Stimulated activated naive CD8-positive, alpha-beta T cell treated with anti-CD3 and anti-CD28 coated beads, Interleukin-15, amount 100 ng/mL, for 72 hours (primary cell): Measurements from ENCODE around the gene WNT3.
A peak's percentile ranks its signal among the peaks of the same experiment; 100 is the strongest.
"Not testable (repeated sequence)": the region's sequence is repeated elsewhere in the genome, so short reads cannot be mapped to it uniquely, and the experiment has no call there.

Source experiments
- ATAC-seq: fragments of 150-1000 bp; cut with Tn5 transposase; 2 replicates; pipeline ENCODE4 v1.10.0; 2021; ENCODE audit warnings: mild to moderate bottlenecking, moderate library complexity
- DNase-seq, 2 donors: peaks; one replicate each; pipeline ENCODE4 v3.0.0; 2021 to 2022
- H3K27ac Mint-ChIP-seq, 2 donors: one replicate each; pipeline ENCODE4 v1.8.0; 2022; ENCODE audit warnings: mild to moderate bottlenecking in 2 of 2, mixed read lengths in 2 of 2, moderate library complexity in 2 of 2
- H3K27me3 Mint-ChIP-seq: one replicate; pipeline ENCODE4 v1.8.0; 2022; ENCODE audit warnings: mixed read lengths
- H3K4me1 Mint-ChIP-seq: one replicate; pipeline ENCODE4 v1.8.0; 2022; ENCODE audit warnings: mild to moderate bottlenecking, mixed read lengths
- H3K4me3 Mint-ChIP-seq, 2 donors: one replicate each; pipeline ENCODE4 v1.8.0; 2022; ENCODE audit warnings: mild to moderate bottlenecking in 2 of 2, mixed read lengths in 2 of 2, moderate library complexity in 1 of 2
- H3K9me3 Mint-ChIP-seq, 2 donors: one replicate each; pipeline ENCODE4 v1.8.0; 2022; ENCODE audit warnings: mixed read lengths in 2 of 2

The WNT3 gene

DNA sequence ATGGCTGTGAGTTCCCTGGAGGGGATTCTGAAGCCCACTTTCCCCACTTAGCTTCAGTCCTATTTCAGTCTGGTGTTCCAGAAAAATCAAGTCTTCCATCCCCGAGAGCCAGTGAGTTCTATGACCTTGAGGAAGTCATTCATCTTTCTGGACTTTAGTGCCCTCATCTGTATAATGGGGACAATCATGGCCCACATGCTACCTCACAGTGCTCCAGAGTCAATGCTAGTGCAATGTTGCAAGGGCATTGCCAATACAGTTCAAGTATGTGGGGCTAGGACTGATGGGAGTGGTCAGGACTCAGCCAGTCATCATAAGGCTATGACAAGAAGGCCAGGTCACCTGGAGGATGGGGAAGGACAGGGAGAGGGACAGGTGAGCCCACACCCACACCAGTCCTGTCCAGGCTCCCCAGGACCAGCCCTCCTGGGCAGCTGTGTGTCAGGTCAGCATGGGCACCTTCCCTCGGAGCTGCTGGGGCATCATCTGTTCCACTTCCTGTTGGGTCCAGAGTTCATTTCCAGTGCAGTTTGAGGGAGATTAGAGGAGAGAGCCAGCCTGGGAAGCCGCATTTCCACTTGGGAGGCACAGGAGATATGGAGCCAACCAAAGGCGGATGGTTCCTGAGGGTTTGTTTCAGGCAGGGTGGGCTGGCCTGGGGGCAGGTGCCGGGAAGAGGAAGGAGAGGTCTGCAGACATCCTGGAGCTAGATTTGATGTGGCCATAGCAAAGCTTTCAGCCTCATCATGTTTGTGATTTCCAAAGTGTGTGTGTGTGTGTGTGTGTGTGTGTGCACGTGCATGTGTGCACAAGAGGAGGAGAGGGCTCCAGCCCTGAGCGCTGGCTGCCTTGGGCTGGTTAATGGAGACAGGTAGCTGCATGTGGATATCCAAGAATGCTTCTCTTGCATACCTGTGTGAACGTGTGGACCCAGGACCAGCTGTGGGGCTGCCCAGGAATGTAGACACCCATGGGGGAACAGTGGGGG is 29.0 kb upstream of the WNT3 start:
- DNase-seq = no peak
- Mint-ChIP-seq H3K27me3 (peaks cover 79% of the 10 kb centered on the region), H3K27ac (no peak overlapping the region), H3K4me3 (no peak overlapping the region), H3K4me1 (peaks cover 8% of the 10 kb centered on the region), H3K9me3 (peaks cover 11 to 13% of the 10 kb centered on the region in 2 donors)
- ATAC-seq = no peak

DNA sequence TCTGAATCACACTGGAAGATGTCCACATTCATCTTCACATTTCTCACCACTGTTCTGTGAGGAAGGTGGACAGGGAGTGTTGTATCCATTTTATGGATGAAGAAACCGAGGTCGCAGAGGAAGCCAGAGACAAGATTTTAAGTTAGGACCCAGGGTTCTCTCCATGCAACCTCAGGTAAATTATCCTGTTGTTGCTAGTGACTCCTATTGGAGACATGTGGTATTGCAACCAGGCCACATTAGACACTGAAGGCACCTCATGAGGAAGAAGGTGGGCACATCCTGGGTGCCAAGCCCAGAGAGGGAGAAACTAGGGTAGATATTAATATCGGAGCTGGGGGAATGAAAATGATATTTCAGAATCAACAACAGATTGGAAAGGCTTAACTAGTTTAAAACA is 24.3 kb upstream of the WNT3 start:
- peaks cover 12 to 16% of the 10 kb centered on the region in 2 donors for H3K9me3 Mint-ChIP-seq
- no peak overlapping the region for H3K4me3 Mint-ChIP-seq
- H3K4me1 Mint-ChIP-seq = peaks cover 7% of the 10 kb centered on the region
- DNase-seq (peak in 1 of 2 donors; percentile 18), ATAC-seq (no peak)
- H3K27me3 Mint-ChIP-seq = peaks cover 61% of the 10 kb centered on the region
- no peak overlapping the region for H3K27ac Mint-ChIP-seq

DNA sequence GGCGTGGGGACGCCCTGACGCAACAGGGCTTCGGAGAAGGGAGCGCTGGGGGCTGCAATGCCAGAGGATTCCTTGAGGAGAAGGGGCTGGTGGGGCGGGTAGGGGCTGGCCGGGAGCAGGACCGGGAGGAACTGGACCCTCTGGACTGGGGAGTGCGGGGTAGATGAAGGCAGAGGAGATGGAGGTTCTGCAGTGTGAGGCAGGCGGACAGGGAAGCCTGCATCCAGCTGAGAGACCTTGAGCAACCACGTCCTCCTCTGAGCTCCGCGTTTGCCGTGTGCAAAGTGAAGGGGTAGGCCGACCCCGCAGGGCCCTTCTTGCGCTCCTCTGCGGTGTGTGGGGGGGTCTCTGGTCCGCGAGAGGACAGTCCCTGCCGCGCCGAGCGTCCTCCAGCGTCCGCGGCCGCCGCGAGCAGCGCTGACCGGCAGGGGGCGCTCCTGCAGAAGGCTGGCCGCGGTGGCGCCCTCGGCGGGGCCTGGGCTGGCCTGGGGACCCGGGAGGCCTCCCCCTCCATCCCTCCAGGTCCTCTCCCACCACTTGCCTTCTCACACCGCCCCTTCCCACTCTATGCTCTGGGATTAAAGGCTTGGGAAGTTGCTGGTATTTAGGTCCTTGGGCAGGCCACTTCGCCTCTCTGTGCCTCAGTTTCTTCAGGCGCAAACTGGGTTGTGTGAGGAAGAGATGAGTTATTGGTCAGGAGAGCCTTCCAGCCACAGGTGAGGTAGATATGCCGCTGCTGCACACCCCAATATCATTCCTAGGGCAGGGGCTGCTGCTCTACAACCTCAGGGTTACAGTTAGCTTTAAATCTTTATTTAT is 23.3 kb upstream of the WNT3 start:
- H3K27me3 Mint-ChIP-seq = peaks cover 60% of the 10 kb centered on the region
- H3K9me3 Mint-ChIP-seq = peaks cover 12 to 16% of the 10 kb centered on the region in 2 donors
- ATAC-seq = peak; percentile 57

DNA sequence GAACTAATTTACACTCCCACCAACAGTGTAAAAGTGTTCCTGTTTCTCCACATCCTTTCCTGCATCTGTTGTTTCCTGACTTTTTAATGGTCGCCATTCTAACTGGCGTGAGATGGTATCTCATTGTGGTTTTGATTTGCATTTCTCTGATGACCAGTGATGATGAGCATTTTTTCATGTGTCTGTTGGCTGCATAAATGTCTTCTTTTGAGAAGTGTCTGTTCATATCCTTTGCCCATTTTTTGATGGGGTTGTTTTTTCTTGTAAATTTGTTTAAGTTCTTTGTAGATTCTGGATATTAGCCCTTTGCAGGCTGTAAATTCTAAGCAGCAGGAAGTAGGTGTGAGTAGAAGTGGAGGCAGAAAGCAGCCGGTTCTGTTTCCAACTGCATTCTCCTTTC is 22.1 kb upstream of the WNT3 start:
- not testable (repeated sequence) for H3K4me3 Mint-ChIP-seq, DNase-seq, H3K27ac Mint-ChIP-seq, ATAC-seq
- Mint-ChIP-seq H3K27me3 (peaks cover 59% of the 10 kb centered on the region), H3K9me3 (peaks cover 12 to 16% of the 10 kb centered on the region in 2 donors), H3K4me1 (peaks cover 14% of the 10 kb centered on the region)

More for the DNA sequence above, 23.3 kb upstream of the WNT3 start:
- Mint-ChIP-seq H3K4me3 (no peak overlapping the region), H3K27ac (no peak overlapping the region), H3K4me1 (peaks cover 7% of the 10 kb centered on the region)
- DNase-seq = peak in 1 of 2 donors; percentile 33

DNA sequence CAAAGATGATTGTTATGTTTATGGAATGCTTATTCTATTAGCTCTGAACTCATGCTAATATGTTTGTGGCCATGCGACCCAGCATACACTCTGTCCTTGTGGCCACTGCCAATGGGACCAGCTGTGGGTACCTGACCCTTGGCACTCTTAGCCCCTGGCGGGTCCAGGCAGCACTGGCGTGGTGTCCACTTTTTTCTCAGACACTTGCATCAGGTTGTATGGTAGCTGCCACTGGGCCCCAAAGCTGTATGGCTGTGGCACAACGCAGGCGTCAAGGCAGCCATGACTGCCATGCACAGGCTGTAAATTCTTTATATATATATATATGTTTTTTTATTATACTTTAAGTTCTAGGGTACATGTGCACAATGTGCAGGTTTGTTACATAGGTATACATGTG is 20.7 kb upstream of the WNT3 start:
- ATAC-seq (no peak), DNase-seq (no peak)
- Mint-ChIP-seq H3K4me1 (peaks cover 15% of the 10 kb centered on the region), H3K4me3 (no peak overlapping the region), H3K27me3 (peaks cover 60% of the 10 kb centered on the region), H3K27ac (no peak overlapping the region), H3K9me3 (peaks cover 12 to 16% of the 10 kb centered on the region in 2 donors)

DNA sequence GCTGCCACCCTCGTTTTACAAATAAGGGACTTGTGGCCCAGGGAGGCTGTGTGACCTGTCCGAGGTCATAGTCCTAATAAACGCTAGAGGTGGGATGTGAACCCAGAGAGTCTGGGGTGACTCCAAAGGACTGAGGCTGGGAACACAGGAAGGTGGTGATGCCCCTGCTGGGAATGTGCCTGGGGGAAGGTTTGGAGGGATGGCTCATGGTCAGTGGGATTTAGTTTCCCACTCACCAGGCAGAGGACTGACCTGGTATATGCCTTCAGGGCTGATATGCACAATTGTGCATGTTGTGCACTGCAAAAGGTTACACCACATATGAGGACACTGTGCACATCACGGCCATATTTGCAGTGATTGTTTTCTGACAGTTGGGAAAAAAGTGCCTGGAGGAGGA is 19.0 kb upstream of the WNT3 start:
- DNase-seq (no peak), ATAC-seq (no peak)
- H3K4me3 Mint-ChIP-seq = no peak overlapping the region
- peaks cover 47% of the 10 kb centered on the region for H3K27me3 Mint-ChIP-seq
- H3K27ac Mint-ChIP-seq = no peak overlapping the region
- peaks cover 1 to 3% of the 10 kb centered on the region in 2 donors for H3K9me3 Mint-ChIP-seq
- H3K4me1 Mint-ChIP-seq = peaks cover 15% of the 10 kb centered on the region

DNA sequence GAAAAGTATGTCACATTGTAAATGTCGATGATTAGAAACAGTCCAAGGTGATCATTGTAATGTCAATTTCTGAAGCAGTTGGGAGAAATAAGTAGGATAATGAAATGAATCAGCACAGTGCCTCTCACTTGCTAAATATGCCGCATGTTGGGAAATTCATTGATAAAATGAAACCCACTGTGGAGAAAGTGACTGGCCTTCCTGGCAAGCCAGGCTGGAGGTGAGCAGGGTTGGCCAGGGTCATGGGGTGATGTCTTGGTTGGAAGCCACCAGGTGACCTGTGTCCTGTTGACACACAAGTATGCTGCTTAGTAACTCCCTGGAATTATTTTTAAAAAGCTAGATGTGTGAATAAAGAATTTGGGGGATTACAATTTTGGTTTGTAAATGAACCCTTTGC is 18.0 kb upstream of the WNT3 start:
- no peak for DNase-seq
- H3K27me3 Mint-ChIP-seq = peaks cover 41% of the 10 kb centered on the region
- H3K4me3 Mint-ChIP-seq = no peak overlapping the region
- no peak for ATAC-seq
- H3K9me3 Mint-ChIP-seq = no peaks in the 10 kb centered on the region
- no peak overlapping the region for H3K27ac Mint-ChIP-seq
- peaks cover 14% of the 10 kb centered on the region for H3K4me1 Mint-ChIP-seq

DNA sequence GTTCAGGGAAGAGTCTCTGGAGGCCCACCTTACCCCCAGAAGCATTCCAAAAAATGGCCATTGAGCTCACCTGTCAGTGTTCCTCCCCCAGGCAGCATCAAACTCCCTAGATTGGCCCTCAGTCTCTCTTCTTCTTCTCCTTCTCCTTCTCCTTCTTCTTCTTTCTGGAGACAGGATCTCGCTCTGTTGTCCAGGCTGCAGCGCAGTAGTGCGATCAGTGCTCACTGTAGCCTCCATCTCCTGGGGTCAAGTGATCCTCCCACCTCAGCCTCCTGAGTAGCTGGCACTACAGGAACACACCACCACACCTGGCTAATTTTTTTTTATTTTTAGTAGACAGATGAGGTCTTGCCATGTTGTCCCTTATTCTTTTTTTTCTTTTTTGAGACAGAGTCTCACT is 16.4 kb upstream of the WNT3 start:
- H3K4me3 Mint-ChIP-seq = no peak overlapping the region
- peaks cover 8% of the 10 kb centered on the region for H3K4me1 Mint-ChIP-seq
- peak overlapping the region; percentile 47 to 87 for H3K27ac Mint-ChIP-seq
- H3K9me3 Mint-ChIP-seq = no peaks in the 10 kb centered on the region
- DNase-seq = no peak
- peaks cover 39% of the 10 kb centered on the region for H3K27me3 Mint-ChIP-seq
- ATAC-seq = no peak

DNA sequence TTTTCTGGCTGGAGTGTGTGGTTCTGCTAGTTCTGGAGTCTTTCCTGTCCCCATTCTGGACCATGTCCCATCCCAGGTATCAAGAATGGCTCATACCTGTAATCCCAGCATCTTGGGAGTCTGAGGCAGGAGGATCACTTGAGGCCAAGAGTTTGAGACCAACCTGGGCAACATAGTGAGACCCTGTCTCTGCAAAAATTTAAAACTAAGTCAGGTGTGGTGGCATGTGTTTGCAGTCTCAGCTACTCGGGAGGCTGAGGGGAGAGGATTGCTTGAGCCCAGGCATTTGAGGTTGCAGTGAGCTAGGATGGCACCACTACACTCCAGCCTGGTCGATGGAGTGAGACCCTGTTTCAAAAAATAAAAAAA is 15.3 kb upstream of the WNT3 start:
- no peak overlapping the region for H3K4me3 Mint-ChIP-seq
- H3K9me3 Mint-ChIP-seq = no peaks in the 10 kb centered on the region
- peak overlapping the region in 1 of 2 donors; percentile 77 for H3K27ac Mint-ChIP-seq
- DNase-seq (no peak), ATAC-seq (no peak)
- H3K4me1 Mint-ChIP-seq = peaks cover 8% of the 10 kb centered on the region
- H3K27me3 Mint-ChIP-seq = peaks cover 36% of the 10 kb centered on the region

DNA sequence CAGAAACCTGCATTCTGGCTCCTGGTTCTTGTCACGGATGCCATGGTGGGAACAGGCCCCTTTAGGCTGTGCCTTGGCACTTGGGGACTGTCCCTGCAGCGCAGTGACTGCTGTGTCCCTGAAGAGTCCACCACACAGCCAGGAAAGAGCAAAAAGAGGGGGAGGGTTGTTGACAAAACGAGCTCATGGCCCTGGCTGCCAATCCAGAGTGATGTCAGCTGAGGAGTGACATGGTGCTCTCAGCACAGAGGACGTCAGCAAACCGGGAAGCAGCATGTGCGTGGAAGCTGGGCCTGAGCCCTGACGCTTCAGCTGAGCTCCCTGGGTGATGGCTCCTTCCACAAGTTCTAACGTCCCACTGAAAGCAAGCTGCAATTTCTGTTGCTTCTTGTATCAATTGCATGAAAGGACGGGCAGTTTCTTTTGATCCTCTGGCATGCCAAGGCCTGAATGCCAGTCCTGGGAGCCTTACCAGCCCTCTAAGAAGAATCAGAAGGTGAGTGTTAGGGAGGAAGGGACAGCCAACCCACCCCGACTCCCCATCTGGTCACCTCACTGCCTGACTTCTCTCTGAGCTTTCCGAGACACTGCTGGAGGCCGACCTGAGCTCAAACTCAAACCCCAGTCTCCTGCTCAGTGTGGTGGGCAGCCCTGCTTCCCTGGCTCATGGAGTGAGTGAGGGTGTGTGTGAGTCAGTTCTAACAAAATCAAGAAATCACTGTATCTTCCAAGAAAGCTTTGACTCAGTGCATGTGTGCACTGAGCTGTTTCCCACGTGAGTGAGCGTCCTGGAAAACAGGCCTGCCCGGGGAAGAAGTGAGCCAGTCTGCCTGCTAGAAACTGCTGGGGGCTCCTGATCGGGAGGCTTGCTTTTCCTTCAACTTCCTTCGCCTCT is 14.7 kb upstream of the WNT3 start:
- ATAC-seq (no peak), DNase-seq (no peak)
- Mint-ChIP-seq H3K4me1 (peaks cover 8% of the 10 kb centered on the region), H3K9me3 (no peaks in the 10 kb centered on the region), H3K4me3 (no peak overlapping the region), H3K27me3 (peaks cover 40% of the 10 kb centered on the region), H3K27ac (peak overlapping the region in 1 of 2 donors; percentile 77)

DNA sequence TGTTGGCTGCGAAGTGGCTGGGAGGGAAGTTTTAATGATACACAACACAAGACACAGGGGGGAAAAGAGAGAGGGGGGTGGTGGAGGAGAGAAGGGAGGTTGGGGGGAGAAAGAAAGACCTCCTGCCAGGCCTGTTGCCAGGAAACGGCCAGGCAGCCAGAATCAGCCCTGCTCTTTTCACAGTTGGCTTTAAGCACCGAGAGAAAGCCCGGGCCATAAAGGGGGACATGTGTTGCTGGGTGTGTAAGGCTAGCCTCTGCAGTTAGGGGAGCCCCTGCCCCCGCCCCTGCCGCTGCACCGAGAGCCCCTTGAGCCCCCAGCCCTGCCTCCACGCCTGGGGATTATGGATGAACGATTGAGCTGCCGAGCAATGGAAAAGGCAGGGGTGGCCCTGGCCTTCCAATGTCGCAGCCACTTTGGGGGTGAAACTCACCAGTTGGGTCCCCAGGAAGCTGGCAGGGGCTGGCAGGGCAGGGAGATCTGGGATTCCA is 13.9 kb upstream of the WNT3 start:
- Mint-ChIP-seq H3K4me3 (no peak overlapping the region), H3K9me3 (no peaks in the 10 kb centered on the region), H3K4me1 (peaks cover 8% of the 10 kb centered on the region), H3K27ac (peak overlapping the region in 1 of 2 donors; percentile 31), H3K27me3 (peaks cover 41% of the 10 kb centered on the region)
- DNase-seq (no peak), ATAC-seq (no peak)

DNA sequence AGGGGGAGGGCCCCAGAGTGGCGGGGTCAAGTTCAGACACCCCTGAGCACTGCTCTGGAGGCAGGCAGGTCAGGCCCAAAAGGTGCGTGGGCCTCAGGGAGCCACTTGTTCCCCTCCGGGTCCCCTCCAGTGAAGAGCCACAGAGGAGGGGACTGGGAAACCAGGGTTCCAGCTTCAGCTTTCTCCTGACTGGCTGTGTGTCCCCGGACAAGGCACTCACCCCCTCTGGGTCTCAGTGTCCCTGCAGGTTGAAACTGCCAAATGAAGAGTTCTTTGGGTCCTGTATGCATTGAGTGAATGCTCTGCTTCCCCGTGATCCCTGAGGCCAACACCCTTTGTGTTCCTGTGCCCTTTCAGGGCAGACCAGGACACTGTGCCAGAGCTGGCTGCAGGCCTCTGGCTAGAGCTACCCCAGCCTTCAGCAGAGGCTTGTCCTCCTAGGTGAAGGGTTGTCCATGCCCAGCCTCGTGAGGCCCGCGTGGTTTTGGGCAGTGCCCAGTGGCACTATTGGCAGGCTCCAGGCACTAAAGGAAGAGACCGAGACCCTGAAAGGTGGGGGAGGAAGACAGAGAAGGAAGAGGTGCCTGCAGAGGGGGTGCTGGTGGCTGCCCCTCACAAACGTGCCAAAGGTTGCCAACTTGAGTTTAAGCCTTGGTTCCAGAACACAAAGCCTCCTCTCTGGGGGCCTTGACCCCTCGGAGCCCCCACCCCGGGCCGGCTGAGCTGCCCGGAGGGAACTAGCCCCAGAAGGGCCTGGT is 13.3 kb upstream of the WNT3 start:
- DNase-seq (no peak), ATAC-seq (no peak)
- H3K9me3 Mint-ChIP-seq = no peaks in the 10 kb centered on the region
- peaks cover 8% of the 10 kb centered on the region for H3K4me1 Mint-ChIP-seq
- no peak overlapping the region for H3K27ac Mint-ChIP-seq
- peaks cover 42% of the 10 kb centered on the region for H3K27me3 Mint-ChIP-seq
- no peak overlapping the region for H3K4me3 Mint-ChIP-seq

DNA sequence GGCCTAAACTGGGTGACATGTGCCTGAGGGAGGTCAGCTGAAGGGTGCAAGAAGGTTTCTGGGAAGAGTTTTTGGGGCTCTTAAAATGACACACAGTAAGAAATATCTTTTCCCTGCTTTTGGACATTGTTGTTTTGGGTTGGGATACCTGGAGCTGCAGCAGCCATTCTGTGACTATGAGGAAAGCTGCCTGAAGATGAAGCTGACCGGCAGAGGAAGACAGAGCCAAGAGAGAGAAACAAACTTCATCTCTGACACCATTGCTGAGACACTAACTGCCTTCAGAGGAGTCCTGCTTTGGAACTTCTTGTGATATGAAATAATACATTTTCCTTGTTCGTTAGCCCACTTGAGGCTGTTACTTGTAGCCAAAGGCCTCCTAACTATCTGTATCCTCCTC is 8.8 kb upstream of the WNT3 start:
- DNase-seq (no peak), ATAC-seq (no peak)
- Mint-ChIP-seq H3K4me1 (peaks cover 4% of the 10 kb centered on the region), H3K27me3 (peaks cover 50% of the 10 kb centered on the region), H3K4me3 (no peak overlapping the region), H3K27ac (no peak overlapping the region), H3K9me3 (no peaks in the 10 kb centered on the region)

DNA sequence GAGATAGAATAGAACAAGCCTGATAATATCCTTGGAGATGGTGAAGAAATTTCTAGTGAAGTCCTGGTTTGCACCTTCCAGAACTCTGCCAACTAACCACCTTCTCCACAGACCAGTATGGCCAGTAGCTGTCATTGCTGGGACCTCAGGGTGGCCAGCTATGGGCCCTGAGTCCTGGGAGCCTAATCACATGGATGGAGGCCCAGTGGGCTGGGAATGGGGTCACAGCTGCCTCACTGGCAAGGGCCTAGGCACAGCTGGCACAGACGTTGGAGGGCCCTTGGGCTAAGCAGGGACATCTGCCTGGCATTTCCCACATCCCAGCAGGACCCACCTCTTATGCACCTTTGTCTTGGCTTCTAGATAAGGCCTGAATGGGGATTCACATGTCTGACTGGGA is 7.6 kb upstream of the WNT3 start:
- no peak overlapping the region for H3K27ac Mint-ChIP-seq
- H3K27me3 Mint-ChIP-seq = peaks cover 59% of the 10 kb centered on the region
- ATAC-seq = no peak
- H3K9me3 Mint-ChIP-seq = no peaks in the 10 kb centered on the region
- peaks cover 16% of the 10 kb centered on the region for H3K4me1 Mint-ChIP-seq
- DNase-seq = no peak
- H3K4me3 Mint-ChIP-seq = no peak overlapping the region
